Endothelial cell of umbilical vein (primary cell): ENCODE results near the gene GDE1. TPM values are rescaled to one million over a fixed set of nuclear protein-coding genes. Genes with fewer than 3 reads are reported as not detected.

Source experiments
- BruUV-seq: library from RNA; stranded (reverse); fragments of 400-500 nt; replicated peaks from 2 replicates; lab custom pipeline; 2021; lab: Mats Ljungman, UMichigan
- CTCF ChIA-PET: fragments of 300-600, 350-600 bp; sonication (Branson Sonifier 250); formaldehyde crosslinking; loops from one replicate; lab custom pipeline; 2021; ENCODE audit warnings: antibody characterized with exemption, inconsistent platforms; lab: Charles Lee
- POLR2A ChIA-PET: fragments of 300-600, 350-600 bp; sonication (Branson Sonifier 250); formaldehyde crosslinking; loops from one replicate; lab custom pipeline; 2021; ENCODE audit warnings: antibody characterized with exemption, inconsistent platforms; lab: Charles Lee
- DNase-seq: peaks from one replicate; pipeline ENCODE4 v3.0.0-alpha.2; 2011; ENCODE audit warnings: low read depth, low spot score
- FAIRE-seq: peaks from 2 replicates; lab custom pipeline; 2011; peaks lifted over from hg19 to GRCh38; lab: Jason Lieb, UNC
- H2AFZ ChIP-seq: 2 replicates; pipeline ENCODE4 v1.6.0; 2012; ENCODE audit warnings: low read depth, low read length, control low read depth, inconsistent platforms
- H3K27ac ChIP-seq: 2 replicates; pipeline ENCODE4 v1.5.1; 2011; ENCODE audit warnings: low read depth, mild to moderate bottlenecking, control low read depth, low read length, moderate library complexity; ENCODE audit not compliant: insufficient read depth
- H3K27me3 ChIP-seq, 2 experiments: 2 replicates each; pipeline versions ENCODE4 v1.6.0 to v1.6.1; 2011; ENCODE audit warnings: low read length in 2 of 2, mixed read lengths in 1 of 2; ENCODE audit not compliant: control insufficient read depth in 2 of 2, insufficient read depth in 2 of 2
- H3K36me3 ChIP-seq, 2 experiments: 2 replicates in 1 of 2; 3 replicates in 1 of 2; pipeline ENCODE4 v1.5.1; 2011; ENCODE audit warnings: low read length in 2 of 2, mild to moderate bottlenecking in 1 of 2, moderate library complexity in 1 of 2; ENCODE audit not compliant: control insufficient read depth in 2 of 2, insufficient read depth in 2 of 2; ENCODE audit errors: extremely low read depth in 1 of 2
- H3K4me1 ChIP-seq: 3 replicates; pipeline ENCODE4 v1.5.1; 2011; ENCODE audit warnings: mild to moderate bottlenecking, low read length; ENCODE audit not compliant: control insufficient read depth, insufficient read depth; ENCODE audit errors: extremely low read depth
- H3K4me2 ChIP-seq: 2 replicates; pipeline ENCODE4 v1.6.1; 2011; ENCODE audit warnings: low read length, control low read depth, mixed read lengths; ENCODE audit not compliant: insufficient read depth
- H3K4me3 ChIP-seq, 3 experiments: fragments of 200-600 bp in 1 of 3; sonication (generic), shearing (Covaris generic) in 1 of 3; replicated peaks in 1 of 3; 2 replicates each; pipeline ENCODE4 v1.5.1; 2011 to 2016; ENCODE audit warnings: control low read depth in 3 of 3, low read length in 3 of 3, mild to moderate bottlenecking in 2 of 3, inconsistent platforms in 1 of 3, low read depth in 1 of 3, moderate library complexity in 1 of 3; ENCODE audit not compliant: insufficient read depth in 1 of 3
- H3K79me2 ChIP-seq: 2 replicates; pipeline ENCODE4 v1.6.0; 2012; ENCODE audit warnings: low read length, inconsistent platforms; ENCODE audit not compliant: control insufficient read depth, insufficient read depth
- H3K9ac ChIP-seq: replicated peaks from 2 replicates; pipeline ENCODE3; 2011; ENCODE audit warnings: low read length, control low read depth; ENCODE audit not compliant: insufficient read depth; ENCODE audit errors: extremely low read depth
- H3K9me1 ChIP-seq: replicated peaks from 3 replicates; pipeline ENCODE4 v1.6.0; 2011; ENCODE audit warnings: mild to moderate bottlenecking, low read length; ENCODE audit not compliant: control insufficient read depth, insufficient read depth; ENCODE audit errors: extremely low read depth
- H3K9me3 ChIP-seq: replicated peaks from 2 replicates; pipeline ENCODE4 v1.5.1; 2012; ENCODE audit warnings: low read length, inconsistent platforms; ENCODE audit not compliant: control insufficient read depth, insufficient read depth
- H4K20me1 ChIP-seq: replicated peaks from 2 replicates; pipeline ENCODE3; 2011; ENCODE audit warnings: mild to moderate bottlenecking, low read length; ENCODE audit not compliant: control insufficient read depth, insufficient read depth; ENCODE audit errors: extremely low read depth
- EZH2 ChIP-seq: IDR thresholded peaks from 2 replicates; pipeline ENCODE4 v1.6.1; 2012; ENCODE audit warnings: borderline replicate concordance, low read depth, mild to moderate bottlenecking, moderate library complexity, low read length, inconsistent platforms; ENCODE audit not compliant: severe bottlenecking
- FOS ChIP-seq: IDR thresholded peaks from 2 replicates; pipeline ENCODE4 v1.6.1; 2011; ENCODE audit warnings: mild to moderate bottlenecking, low read length, moderate library complexity, borderline replicate concordance; ENCODE audit not compliant: insufficient read depth
- GATA2 ChIP-seq: IDR thresholded peaks from 2 replicates; pipeline ENCODE4 v1.7.0; 2011; ENCODE audit warnings: low read depth, mild to moderate bottlenecking, moderate library complexity, mixed read lengths, low read length; ENCODE audit not compliant: insufficient read length, insufficient read depth
- JUN ChIP-seq: IDR thresholded peaks from 2 replicates; pipeline ENCODE4 v1.6.1; 2011; ENCODE audit warnings: borderline replicate concordance, low read depth; ENCODE audit not compliant: insufficient read length, insufficient read depth
- MYC ChIP-seq: IDR thresholded peaks from one replicate; pipeline ENCODE4 v1.6.1; 2011; ENCODE audit warnings: mild to moderate bottlenecking, low read depth, low read length
- POLR2A ChIP-seq: IDR thresholded peaks from 2 replicates; pipeline ENCODE4 v1.6.1; 2012; ENCODE audit warnings: low read depth, mild to moderate bottlenecking, control low read depth, low read length
- POLR2AphosphoS5 ChIP-seq: IDR thresholded peaks from 2 replicates; pipeline ENCODE4 v1.6.1; 2012; ENCODE audit warnings: low read depth, mild to moderate bottlenecking, control low read depth, low read length, moderate library complexity; ENCODE audit not compliant: insufficient read depth
- dilution Hi-C: fragments of 300-500 bp; cut with MboI; formaldehyde crosslinking; loops from one replicate; pipeline ENCODE4 v1.15.0; 2019; ENCODE audit warnings: low sequenced_read_pairs; ENCODE audit not compliant: extremely low pct_ligation_motif_present
- intact Hi-C: fragments of 100-400 bp; cut with micrococcal nuclease; formaldehyde crosslinking; loops from one replicate; pipeline ENCODE4 v1.10.0; 2022
- polyA plus RNA-seq, 4 experiments: library from polyadenylated mRNA; depleted of rRNA in 3 of 4; stranded (reverse) in 3 of 4; unstranded in 1 of 4; fragments of >200 nt; gene quantifications; 2 replicates each; pipeline versions ENCODE4 v1.2.1 to v1.2.3, GENCODE V29; 2011 to 2012; ENCODE audit warnings: missing spikeins in 1 of 4
- total RNA-seq: library from RNA; stranded (reverse); gene quantifications from 2 replicates; pipeline ENCODE4 v1.2.3, GENCODE V29; 2021
- TF ChIP-seq, protein P1 (sequence below), 2 donors: IDR thresholded peaks; 1 replicate in 1 of 2; 2 replicates in 1 of 2; pipeline ENCODE4 v1.5.1; 2011; ENCODE audit warnings: low read length in 2 of 2, mild to moderate bottlenecking in 2 of 2, moderate library complexity in 2 of 2, control low read depth in 1 of 2, inconsistent platforms in 1 of 2, low read depth in 1 of 2; ENCODE audit not compliant: insufficient read depth in 1 of 2; ENCODE audit errors: extremely low read depth in 1 of 2
- TF ChIP-seq, protein P2 (sequence below): IDR thresholded peaks from 2 replicates; pipeline ENCODE4 v1.6.1; 2011; ENCODE audit not compliant: insufficient read depth, insufficient read length

Gene GDE1
- total and polyA plus RNA-seq, 2 donors (not counting 3 experiments of a cell fraction or from before 2014, with no cell fraction given), result 34.9 to 50.5 TPM

DNA sequence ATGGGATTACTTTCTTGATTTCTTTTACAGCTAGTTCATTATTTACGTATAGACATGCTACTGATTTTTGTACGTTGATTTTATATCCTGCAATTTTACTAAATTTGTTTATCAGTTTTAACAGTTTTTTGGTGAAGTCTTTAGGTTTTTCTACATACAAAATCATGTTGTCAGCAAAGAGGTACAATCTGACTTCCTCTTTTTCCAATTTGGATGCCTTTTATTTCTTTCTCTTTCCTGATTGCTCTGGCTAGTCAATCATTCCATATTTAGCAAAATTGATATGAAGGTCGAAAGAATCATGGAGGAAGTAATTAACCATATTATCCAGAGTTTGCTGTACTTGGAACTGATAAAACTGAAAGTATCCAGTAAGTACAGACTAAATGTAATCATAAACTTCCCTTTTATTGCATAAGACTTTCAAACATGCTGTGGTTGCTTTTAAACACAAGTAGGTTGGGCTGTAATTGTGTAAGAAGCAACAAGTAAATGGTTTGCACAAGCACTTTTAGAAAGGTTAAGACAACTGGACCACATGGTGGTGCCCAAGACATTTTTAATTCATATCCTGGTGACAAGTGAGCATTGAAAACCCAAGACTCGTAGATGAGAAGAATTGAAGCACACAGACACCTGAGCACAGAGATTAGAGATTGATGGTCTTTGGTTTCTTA, 8.4 kb downstream of the GDE1 start:
- H3K4me2 ChIP-seq, result no peak overlapping the region
- no peaks in the 10 kb centered on the region for H4K20me1 ChIP-seq
- H3K9me3 ChIP-seq, result no peaks in the 10 kb centered on the region
- no peak overlapping the region for H2AFZ ChIP-seq
- FAIRE-seq (no peak), DNase-seq (no peak)
- H3K4me3 ChIP-seq, result no peak overlapping the region
- no peaks in the 10 kb centered on the region for H3K9me1 ChIP-seq
- intact Hi-C loops, result no loop called here
- H3K9ac ChIP-seq, result no peak overlapping the region
- no peak for TF ChIP-seq POLR2AphosphoS5
- no peak for TF ChIP-seq MYC
- TF ChIP-seq GATA2, result no peak
- H3K4me1 ChIP-seq, result no peaks in the 10 kb centered on the region
- peaks cover 2 to 8% of the 10 kb centered on the region in 2 experiments for H3K36me3 ChIP-seq
- H3K27me3 ChIP-seq, result no peaks in the 10 kb centered on the region
- no TSS peak for BruUV-seq
- dilution Hi-C loops, result no loop called here
- ChIA-PET CTCF (interaction anchor here (1.9 to 5.0 kb wide), 2 partner anchors 8 to 11 kb away, joined by 6 to 24 read pairs; no protein-coding TSS in a partner anchor), POLR2A (no interaction called here)
- H3K27ac ChIP-seq, result no peak overlapping the region
- H3K79me2 ChIP-seq, result peaks cover 1% of the 10 kb centered on the region

DNA sequence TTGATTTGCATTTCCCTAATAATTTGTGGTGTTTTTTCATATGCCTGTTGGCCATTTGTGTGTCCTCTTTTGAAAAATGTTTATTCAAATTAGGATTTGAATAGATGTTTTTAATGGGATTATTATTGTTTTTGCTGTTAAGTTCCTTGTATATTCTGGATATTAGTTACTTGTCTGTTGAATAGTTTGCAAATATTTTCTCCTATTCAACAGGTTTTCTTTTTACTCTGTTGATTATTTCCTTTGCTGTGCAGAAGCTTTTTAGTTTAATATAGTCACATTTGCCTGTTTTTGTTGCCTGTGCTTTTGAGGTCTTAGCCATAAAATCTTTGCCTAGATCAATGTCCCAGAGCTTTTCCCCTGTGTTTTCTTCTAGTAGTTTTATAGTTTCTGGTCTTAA, 9.6 kb downstream of the GDE1 start:
- intact Hi-C loops (no loop called here), dilution Hi-C loops (no loop called here)
- CTCF ChIA-PET, result interaction anchor here (5.0 kb wide), 1 partner anchor 10 kb away, joined by 24 read pairs; no protein-coding TSS in a partner anchor
- H3K27ac ChIP-seq, result no peak overlapping the region
- no peak overlapping the region for H3K4me3 ChIP-seq
- FAIRE-seq (no peak), DNase-seq (no peak)
- no peaks in the 10 kb centered on the region for H3K79me2 ChIP-seq
- H3K27me3 ChIP-seq, result no peaks in the 10 kb centered on the region
- H3K9me3 ChIP-seq, result no peaks in the 10 kb centered on the region
- H3K9ac ChIP-seq, result no peak overlapping the region
- POLR2A ChIA-PET, result no interaction called here
- no peaks in the 10 kb centered on the region for H3K4me1 ChIP-seq
- BruUV-seq, result no TSS peak
- no peaks in the 10 kb centered on the region for H4K20me1 ChIP-seq
- TF ChIP-seq JUN, result no peak
- no peak for TF ChIP-seq GATA2
- TF ChIP-seq EZH2, result no peak
- no peak for TF ChIP-seq POLR2AphosphoS5
- TF ChIP-seq, protein P1, sequence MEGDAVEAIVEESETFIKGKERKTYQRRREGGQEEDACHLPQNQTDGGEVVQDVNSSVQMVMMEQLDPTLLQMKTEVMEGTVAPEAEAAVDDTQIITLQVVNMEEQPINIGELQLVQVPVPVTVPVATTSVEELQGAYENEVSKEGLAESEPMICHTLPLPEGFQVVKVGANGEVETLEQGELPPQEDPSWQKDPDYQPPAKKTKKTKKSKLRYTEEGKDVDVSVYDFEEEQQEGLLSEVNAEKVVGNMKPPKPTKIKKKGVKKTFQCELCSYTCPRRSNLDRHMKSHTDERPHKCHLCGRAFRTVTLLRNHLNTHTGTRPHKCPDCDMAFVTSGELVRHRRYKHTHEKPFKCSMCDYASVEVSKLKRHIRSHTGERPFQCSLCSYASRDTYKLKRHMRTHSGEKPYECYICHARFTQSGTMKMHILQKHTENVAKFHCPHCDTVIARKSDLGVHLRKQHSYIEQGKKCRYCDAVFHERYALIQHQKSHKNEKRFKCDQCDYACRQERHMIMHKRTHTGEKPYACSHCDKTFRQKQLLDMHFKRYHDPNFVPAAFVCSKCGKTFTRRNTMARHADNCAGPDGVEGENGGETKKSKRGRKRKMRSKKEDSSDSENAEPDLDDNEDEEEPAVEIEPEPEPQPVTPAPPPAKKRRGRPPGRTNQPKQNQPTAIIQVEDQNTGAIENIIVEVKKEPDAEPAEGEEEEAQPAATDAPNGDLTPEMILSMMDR (IDR thresholded peaks at IDR 0.05; ENCODE audit: extremely low read depth in 1 of 2, insufficient read depth in 1 of 2, low read depth in 1 of 2, low read length in 2 of 2), result no peak
- TF ChIP-seq, protein P2, sequence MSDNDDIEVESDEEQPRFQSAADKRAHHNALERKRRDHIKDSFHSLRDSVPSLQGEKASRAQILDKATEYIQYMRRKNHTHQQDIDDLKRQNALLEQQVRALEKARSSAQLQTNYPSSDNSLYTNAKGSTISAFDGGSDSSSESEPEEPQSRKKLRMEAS, result no peak
- TF ChIP-seq FOS, result no peak
- no peak for TF ChIP-seq POLR2A
- TF ChIP-seq MYC, result no peak
- no peak overlapping the region for H3K4me2 ChIP-seq
- H2AFZ ChIP-seq, result no peak overlapping the region
- no peaks in the 10 kb centered on the region for H3K9me1 ChIP-seq
- peaks cover 2 to 8% of the 10 kb centered on the region in 2 experiments for H3K36me3 ChIP-seq
